Liver (tissue), 9 donors: ENCODE measurements around the gene ARHGAP1. TPM values are rescaled to one million over a fixed set of nuclear protein-coding genes. Genes with fewer than 3 reads are reported as not detected.

Experiments
- DNase-seq: peaks from one replicate; pipeline ENCODE4 v3.0.0-alpha.2; 2017; ENCODE audit warnings: low spot score
- H3K27ac ChIP-seq, 2 donors: one replicate each; pipeline ENCODE4 v1.7.0; 2013; ENCODE audit warnings: inconsistent platforms in 2 of 2, low read length in 2 of 2, control low read depth in 1 of 2, low read depth in 1 of 2, mild to moderate bottlenecking in 1 of 2
- H3K27me3 ChIP-seq, 4 donors: one replicate each; pipeline versions ENCODE4 v1.6.1 to v1.7.0; 2013; ENCODE audit warnings: low read length in 3 of 4, inconsistent platforms in 1 of 4, mild to moderate bottlenecking in 1 of 4, moderate library complexity in 1 of 4; ENCODE audit not compliant: control insufficient read depth in 4 of 4, insufficient read depth in 4 of 4
- H3K36me3 ChIP-seq, 4 donors: one replicate each; pipeline versions ENCODE4 v1.6.1 to v1.7.0; 2013; ENCODE audit warnings: low read length in 3 of 4, mild to moderate bottlenecking in 3 of 4, low read depth in 1 of 4, moderate library complexity in 1 of 4; ENCODE audit not compliant: control insufficient read depth in 4 of 4, insufficient read depth in 3 of 4
- H3K4me1 ChIP-seq, 4 donors: one replicate each; pipeline versions ENCODE4 v1.6.1 to v1.7.0; 2013; ENCODE audit warnings: low read length in 3 of 4, mild to moderate bottlenecking in 3 of 4, moderate library complexity in 1 of 4; ENCODE audit not compliant: control insufficient read depth in 4 of 4, insufficient read depth in 4 of 4
- H3K4me3 ChIP-seq, 3 donors: one replicate each; pipeline versions ENCODE4 v1.6.1 to v1.7.0; 2013; ENCODE audit warnings: low read length in 3 of 3, control low read depth in 1 of 3, low read depth in 1 of 3, mild to moderate bottlenecking in 1 of 3
- H3K9ac ChIP-seq, 2 donors: one replicate each; pipeline ENCODE4 v1.7.0; 2013; ENCODE audit warnings: low read length in 2 of 2, mild to moderate bottlenecking in 2 of 2, moderate library complexity in 2 of 2, control low read depth in 1 of 2, low read depth in 1 of 2
- H3K9me3 ChIP-seq, 4 donors: one replicate each; pipeline versions ENCODE4 v1.6.1 to v1.7.0; 2013; ENCODE audit warnings: low read length in 3 of 4; ENCODE audit not compliant: control insufficient read depth in 4 of 4
- ATF3 ChIP-seq: IDR thresholded peaks from 2 replicates; pipeline ENCODE4 v1.6.1; 2016; ENCODE audit warnings: antibody characterized with exemption
- CTCF ChIP-seq: fragments of 150-350 bp; IDR thresholded peaks from 2 replicates; pipeline ENCODE4 v1.5.1; 2017; ENCODE audit warnings: improper control_type of control experiment, low read depth, low read length; ENCODE audit not compliant: missing input control
- EGR1 ChIP-seq, 2 donors: IDR thresholded peaks; 2 replicates each; pipeline ENCODE4 v1.6.1; 2016 to 2018; ENCODE audit warnings: antibody characterized with exemption in 2 of 2, low read depth in 2 of 2
- FOXA1 ChIP-seq: IDR thresholded peaks from 2 replicates; pipeline ENCODE4 v1.6.1; 2016; ENCODE audit warnings: antibody characterized with exemption
- FOXA2 ChIP-seq: IDR thresholded peaks from 2 replicates; pipeline ENCODE4 v1.6.1; 2016; ENCODE audit warnings: antibody characterized with exemption
- GABPA ChIP-seq, 2 donors: IDR thresholded peaks in 1 of 2; conservative IDR thresholded peaks in 1 of 2; 2 replicates each; pipeline ENCODE4 v1.6.1; 2016; ENCODE audit warnings: antibody characterized with exemption in 2 of 2, mild to moderate bottlenecking in 1 of 2, moderate library complexity in 1 of 2
- HNF4A ChIP-seq, 2 donors: conservative IDR thresholded peaks; 2 replicates each; pipeline ENCODE4 v1.6.1; 2016; ENCODE audit warnings: antibody characterized with exemption in 2 of 2, mild to moderate bottlenecking in 2 of 2
- HNF4G ChIP-seq: IDR thresholded peaks from 2 replicates; pipeline ENCODE4 v1.6.1; 2016; ENCODE audit warnings: antibody characterized with exemption
- JUND ChIP-seq, 2 donors: IDR thresholded peaks; 2 replicates each; pipeline ENCODE4 v1.6.1; 2016; ENCODE audit warnings: antibody characterized with exemption in 2 of 2
- NR2F2 ChIP-seq: IDR thresholded peaks from 2 replicates; pipeline ENCODE4 v1.6.1; 2016; ENCODE audit warnings: antibody characterized with exemption
- RAD21 ChIP-seq, 2 donors: IDR thresholded peaks; 2 replicates each; pipeline ENCODE4 v1.6.1; 2016; ENCODE audit warnings: antibody characterized with exemption in 2 of 2, mild to moderate bottlenecking in 2 of 2
- SP1 ChIP-seq: IDR thresholded peaks from 2 replicates; pipeline ENCODE4 v1.6.1; 2018; ENCODE audit warnings: antibody characterized with exemption, mild to moderate bottlenecking
- YY1 ChIP-seq: IDR thresholded peaks from 2 replicates; pipeline ENCODE4 v1.6.1; 2016; ENCODE audit warnings: antibody characterized with exemption, mild to moderate bottlenecking
- WGBS: extraction: QIAGEN DNeasy Blood & Tissue Kit; methylation state at CpG from one replicate; pipeline ENCODE4 v1.1.7; 2013; 5-methylcytosine and 5-hydroxymethylcytosine counted together
- polyA plus RNA-seq, 2 donors: library from polyadenylated mRNA; stranded (reverse) in 1 of 2; unstranded in 1 of 2; fragments of 200-250 nt in 1 of 2; fragments of >200 nt in 1 of 2; fragmentation: Nextera tagmentation in 1 of 2; extraction: Ambion mirVana in 1 of 2; gene quantifications; one replicate each; pipeline versions ENCODE4 v1.2.1 to v1.2.3, GENCODE V29; 2013 to 2015
- total RNA-seq, 2 donors: library from RNA; depleted of rRNA; stranded (reverse); fragments of >200 nt; gene quantifications; one replicate each; pipeline ENCODE4 v1.2.3, GENCODE V29; 2014
- TF ChIP-seq, protein P1 (sequence below): IDR thresholded peaks from 2 replicates; pipeline ENCODE4 v1.6.1; 2016; ENCODE audit warnings: antibody characterized with exemption, mild to moderate bottlenecking
- TF ChIP-seq, protein P2 (sequence below): IDR thresholded peaks from 2 replicates; pipeline ENCODE4 v1.6.1; 2016; ENCODE audit warnings: antibody characterized with exemption
- TF ChIP-seq, protein P3 (sequence below): IDR thresholded peaks from 2 replicates; pipeline ENCODE4 v1.6.1; 2016; ENCODE audit warnings: antibody characterized with exemption
- donor health status: healthy.
- donor health status: healthy.
- donor health status: healthy.
- donor health status: healthy.
- donor health status: healthy.

The ARHGAP1 gene
- total and polyA plus RNA-seq, 4 donors: 10.9 to 21.9 (median 20.1) TPM

DNA sequence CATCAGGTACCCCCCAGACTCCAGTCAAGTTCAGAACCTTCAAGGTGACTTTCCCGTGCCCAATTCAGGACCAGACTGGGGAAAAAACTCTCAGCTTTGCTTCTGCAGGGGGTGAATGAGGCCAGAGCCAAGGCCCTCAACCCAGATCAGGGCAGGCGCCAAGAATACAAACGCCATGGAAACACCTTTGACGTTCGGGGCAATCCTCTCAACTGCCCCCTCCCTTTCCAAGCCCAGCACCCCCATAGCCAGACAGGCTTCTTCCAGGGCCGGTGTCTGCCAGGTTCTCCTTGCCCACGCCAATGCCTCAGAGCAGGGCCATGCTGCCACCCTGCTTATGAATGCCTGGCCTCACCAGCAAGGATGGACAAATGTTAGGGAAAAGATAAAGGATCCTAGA, 5.8 kb downstream of the ARHGAP1 start:
- Histone ChIP-seq H3K27ac (no peak overlapping the region), H3K27me3 (no peaks in the 10 kb centered on the region), H3K4me3 (no peak overlapping the region), H3K9me3 (no peaks in the 10 kb centered on the region), H3K36me3 (peaks cover 17 to 47% (median 24%) of the 10 kb centered on the region in 4 donors), H3K4me1 (peaks cover 8 to 37% (median 25%) of the 10 kb centered on the region in 4 donors), H3K9ac (no peak overlapping the region)
- 84% methylated on average over 7 of the region's 7 CpGs for WGBS
- DNase-seq: no peak
- TF ChIP-seq ATF3 (no peak), RAD21 (IDR thresholded peaks at IDR 0.05) (no peak), NR2F2 (no peak), EGR1 (IDR thresholded peaks at IDR 0.05; ENCODE audit: low read depth in 2 of 2) (no peak), GABPA (IDR thresholded peaks at IDR 0.05 in 1 of 2, conservative IDR thresholded peaks at IDR 0.05 in 1 of 2) (no peak), YY1 (no peak), FOXA1 (no peak), CTCF (no peak), FOXA2 (no peak), HNF4G (no peak)
- TF ChIP-seq, protein P1, sequence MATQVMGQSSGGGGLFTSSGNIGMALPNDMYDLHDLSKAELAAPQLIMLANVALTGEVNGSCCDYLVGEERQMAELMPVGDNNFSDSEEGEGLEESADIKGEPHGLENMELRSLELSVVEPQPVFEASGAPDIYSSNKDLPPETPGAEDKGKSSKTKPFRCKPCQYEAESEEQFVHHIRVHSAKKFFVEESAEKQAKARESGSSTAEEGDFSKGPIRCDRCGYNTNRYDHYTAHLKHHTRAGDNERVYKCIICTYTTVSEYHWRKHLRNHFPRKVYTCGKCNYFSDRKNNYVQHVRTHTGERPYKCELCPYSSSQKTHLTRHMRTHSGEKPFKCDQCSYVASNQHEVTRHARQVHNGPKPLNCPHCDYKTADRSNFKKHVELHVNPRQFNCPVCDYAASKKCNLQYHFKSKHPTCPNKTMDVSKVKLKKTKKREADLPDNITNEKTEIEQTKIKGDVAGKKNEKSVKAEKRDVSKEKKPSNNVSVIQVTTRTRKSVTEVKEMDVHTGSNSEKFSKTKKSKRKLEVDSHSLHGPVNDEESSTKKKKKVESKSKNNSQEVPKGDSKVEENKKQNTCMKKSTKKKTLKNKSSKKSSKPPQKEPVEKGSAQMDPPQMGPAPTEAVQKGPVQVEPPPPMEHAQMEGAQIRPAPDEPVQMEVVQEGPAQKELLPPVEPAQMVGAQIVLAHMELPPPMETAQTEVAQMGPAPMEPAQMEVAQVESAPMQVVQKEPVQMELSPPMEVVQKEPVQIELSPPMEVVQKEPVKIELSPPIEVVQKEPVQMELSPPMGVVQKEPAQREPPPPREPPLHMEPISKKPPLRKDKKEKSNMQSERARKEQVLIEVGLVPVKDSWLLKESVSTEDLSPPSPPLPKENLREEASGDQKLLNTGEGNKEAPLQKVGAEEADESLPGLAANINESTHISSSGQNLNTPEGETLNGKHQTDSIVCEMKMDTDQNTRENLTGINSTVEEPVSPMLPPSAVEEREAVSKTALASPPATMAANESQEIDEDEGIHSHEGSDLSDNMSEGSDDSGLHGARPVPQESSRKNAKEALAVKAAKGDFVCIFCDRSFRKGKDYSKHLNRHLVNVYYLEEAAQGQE: no peak
- TF ChIP-seq, protein P2, sequence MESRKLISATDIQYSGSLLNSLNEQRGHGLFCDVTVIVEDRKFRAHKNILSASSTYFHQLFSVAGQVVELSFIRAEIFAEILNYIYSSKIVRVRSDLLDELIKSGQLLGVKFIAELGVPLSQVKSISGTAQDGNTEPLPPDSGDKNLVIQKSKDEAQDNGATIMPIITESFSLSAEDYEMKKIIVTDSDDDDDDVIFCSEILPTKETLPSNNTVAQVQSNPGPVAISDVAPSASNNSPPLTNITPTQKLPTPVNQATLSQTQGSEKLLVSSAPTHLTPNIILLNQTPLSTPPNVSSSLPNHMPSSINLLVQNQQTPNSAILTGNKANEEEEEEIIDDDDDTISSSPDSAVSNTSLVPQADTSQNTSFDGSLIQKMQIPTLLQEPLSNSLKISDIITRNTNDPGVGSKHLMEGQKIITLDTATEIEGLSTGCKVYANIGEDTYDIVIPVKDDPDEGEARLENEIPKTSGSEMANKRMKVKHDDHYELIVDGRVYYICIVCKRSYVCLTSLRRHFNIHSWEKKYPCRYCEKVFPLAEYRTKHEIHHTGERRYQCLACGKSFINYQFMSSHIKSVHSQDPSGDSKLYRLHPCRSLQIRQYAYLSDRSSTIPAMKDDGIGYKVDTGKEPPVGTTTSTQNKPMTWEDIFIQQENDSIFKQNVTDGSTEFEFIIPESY: no peak
- TF ChIP-seq, protein P3, sequence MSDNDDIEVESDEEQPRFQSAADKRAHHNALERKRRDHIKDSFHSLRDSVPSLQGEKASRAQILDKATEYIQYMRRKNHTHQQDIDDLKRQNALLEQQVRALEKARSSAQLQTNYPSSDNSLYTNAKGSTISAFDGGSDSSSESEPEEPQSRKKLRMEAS: no peak

DNA sequence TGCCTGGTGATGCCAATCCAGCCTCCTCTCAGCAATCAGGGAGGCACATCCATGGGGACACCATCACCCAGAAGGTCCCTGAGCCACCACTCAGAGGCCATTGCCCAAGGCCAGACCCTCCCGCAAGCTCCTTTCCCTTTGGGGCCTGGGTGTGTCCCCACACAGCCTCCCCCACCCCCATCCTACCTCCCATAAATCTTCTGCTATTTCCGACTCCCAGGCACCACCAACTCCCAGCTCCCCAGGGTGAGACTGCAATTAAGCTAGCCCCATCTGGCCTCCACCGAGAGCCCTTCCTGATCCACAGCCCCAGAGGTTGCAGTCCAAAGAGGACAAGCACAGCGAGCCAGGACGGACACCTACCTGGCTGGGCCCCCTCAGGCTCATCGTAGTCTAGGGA, 6.3 kb downstream of the ARHGAP1 start:
- no peak overlapping the region for H3K9ac ChIP-seq
- 89% methylated on average over 6 of the region's 6 CpGs for WGBS
- no peak for TF ChIP-seq FOXA2
- TF ChIP-seq HNF4G: no peak
- TF ChIP-seq NR2F2: no peak
- TF ChIP-seq ATF3: no peak
- TF ChIP-seq SP1: no peak
- TF ChIP-seq, protein P2: no peak
- no peak for TF ChIP-seq YY1
- no peak for TF ChIP-seq RAD21 (IDR thresholded peaks at IDR 0.05)
- TF ChIP-seq GABPA (IDR thresholded peaks at IDR 0.05 in 1 of 2, conservative IDR thresholded peaks at IDR 0.05 in 1 of 2): no peak
- TF ChIP-seq JUND (IDR thresholded peaks at IDR 0.05): no peak
- no peak for TF ChIP-seq HNF4A (conservative IDR thresholded peaks at IDR 0.05)
- TF ChIP-seq, protein P1: no peak
- H3K27ac ChIP-seq: no peak overlapping the region
- H3K4me1 ChIP-seq: peaks cover 8 to 32% (median 24%) of the 10 kb centered on the region in 4 donors
- H3K36me3 ChIP-seq: peaks cover 17 to 51% (median 24%) of the 10 kb centered on the region in 4 donors
- DNase-seq: no peak
- H3K9me3 ChIP-seq: no peaks in the 10 kb centered on the region
- H3K4me3 ChIP-seq: no peak overlapping the region
- no peaks in the 10 kb centered on the region for H3K27me3 ChIP-seq
